GM12875 (cell line): ENCODE results near the gene EPAS1.

Source experiments
- H3K4me3 ChIP-seq: one replicate; pipeline ENCODE4 v1.5.1; 2011; ENCODE audit warnings: low read depth, low read length, control low read depth
- CTCF ChIP-seq: IDR thresholded peaks from 2 replicates; pipeline ENCODE4 v1.5.1; 2011; ENCODE audit warnings: low read depth, mild to moderate bottlenecking, control low read depth, inconsistent platforms, low read length, moderate library complexity, borderline replicate concordance; ENCODE audit not compliant: insufficient read depth

EPAS1 gene

DNA sequence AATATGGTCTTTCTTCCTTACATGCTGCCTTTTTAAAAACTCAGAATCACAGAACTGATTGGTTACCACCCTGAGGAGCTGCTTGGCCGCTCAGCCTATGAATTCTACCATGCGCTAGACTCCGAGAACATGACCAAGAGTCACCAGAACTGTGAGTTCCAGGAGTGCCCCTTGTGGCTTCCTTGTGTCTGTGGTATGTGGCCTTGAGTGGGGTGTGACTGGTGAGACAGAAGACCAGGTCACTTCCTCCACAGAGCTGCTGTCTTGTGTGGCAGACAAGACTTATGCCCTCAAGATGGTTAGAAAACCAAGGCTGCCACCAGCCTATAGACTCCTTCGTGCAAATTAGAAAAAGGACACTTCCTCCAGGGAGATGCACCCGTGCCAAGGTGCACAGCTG is 72.6 kb downstream of the EPAS1 start:
- no peak overlapping the region for H3K4me3 ChIP-seq
- no peak for TF ChIP-seq CTCF

DNA sequence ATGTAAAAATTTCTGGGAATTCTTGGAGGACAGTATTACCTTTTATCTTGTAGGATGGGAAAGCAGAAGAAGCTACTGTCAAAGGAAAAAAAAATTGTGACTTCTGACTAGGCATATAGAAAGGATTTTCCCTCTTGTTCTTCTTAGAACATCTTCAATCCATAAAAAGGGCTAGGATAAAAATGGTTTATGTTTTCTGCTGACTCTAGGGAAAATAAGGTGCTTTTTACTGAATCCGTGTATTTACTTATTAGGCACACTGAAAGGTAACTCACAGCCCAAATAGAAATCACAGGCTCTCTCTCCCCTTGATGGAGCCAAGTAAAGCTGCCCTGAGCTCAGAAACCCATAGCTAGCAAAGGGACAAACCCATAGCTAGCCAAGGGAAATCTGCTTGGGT is 74.6 kb downstream of the EPAS1 start:
- no peak overlapping the region for H3K4me3 ChIP-seq
- no peak for TF ChIP-seq CTCF

DNA sequence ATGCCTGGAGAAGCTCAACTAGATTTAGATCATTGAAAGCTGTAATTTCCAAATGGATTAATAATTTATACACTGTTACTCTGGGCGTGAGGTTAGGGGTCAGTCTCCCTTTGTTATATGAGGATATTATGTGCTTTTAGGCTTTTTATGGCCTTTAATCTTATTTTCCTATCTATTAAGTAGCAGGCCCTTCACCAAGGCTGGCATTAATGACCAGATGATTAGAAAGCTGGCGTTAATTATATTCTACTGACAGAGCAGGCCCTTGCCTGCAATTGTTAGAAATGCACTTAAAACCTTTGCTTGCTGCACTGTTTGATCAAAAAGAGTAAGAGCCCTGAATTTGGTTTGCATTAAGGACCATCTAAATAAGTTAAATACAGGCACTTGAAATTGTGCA is 75.3 kb downstream of the EPAS1 start:
- H3K4me3 ChIP-seq = no peak overlapping the region
- no peak for TF ChIP-seq CTCF

- TF ChIP-seq CTCF = no peak
- H3K4me3 ChIP-seq = no peak overlapping the region
Measured at GRCh38 chr2:46373238-46373637, 76.0 kb downstream of the EPAS1 start.

DNA sequence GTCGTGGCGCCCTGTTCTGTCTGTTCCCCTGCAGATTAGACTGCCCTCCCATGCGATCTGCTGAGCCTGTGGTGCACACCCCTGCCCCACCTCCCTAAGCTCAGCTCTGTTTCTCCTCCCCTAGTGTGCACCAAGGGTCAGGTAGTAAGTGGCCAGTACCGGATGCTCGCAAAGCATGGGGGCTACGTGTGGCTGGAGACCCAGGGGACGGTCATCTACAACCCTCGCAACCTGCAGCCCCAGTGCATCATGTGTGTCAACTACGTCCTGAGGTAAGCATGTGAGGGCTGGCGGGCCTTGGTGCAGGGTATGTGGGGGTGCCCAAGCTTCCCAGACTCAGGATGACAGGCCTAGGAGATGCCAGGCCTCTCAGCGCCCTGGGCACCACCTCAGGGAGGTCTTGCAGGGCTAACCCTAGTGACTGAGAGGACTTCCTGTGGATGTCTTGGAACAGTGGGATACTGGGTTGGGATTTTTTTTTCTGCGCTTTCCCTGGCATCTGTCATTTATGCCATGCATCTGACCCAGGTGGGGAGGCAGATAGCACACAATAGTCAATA is 78.4 kb downstream of the EPAS1 start:
- H3K4me3 ChIP-seq = no peak overlapping the region
- no peak for TF ChIP-seq CTCF

GRCh38 chr2:46376586-46376985 is 79.4 kb downstream of the EPAS1 start:
- TF ChIP-seq CTCF = no peak
- no peak overlapping the region for H3K4me3 ChIP-seq

- no peak for TF ChIP-seq CTCF
- no peak overlapping the region for H3K4me3 ChIP-seq
Measured at GRCh38 chr2:46377101-46377581, 79.9 kb downstream of the EPAS1 start.
